WERI-Rb-1 (cell line): ENCODE measurements around the gene CBARP.

Experiments
- DNase-seq: peaks from one replicate; pipeline ENCODE4 v3.0.0-alpha.2; 2020
- H3K27ac ChIP-seq: fragments of 250-450 bp; sonication (Bioruptor Pico); 2 replicates; pipeline ENCODE4 v1.5.1; 2020; ENCODE audit warnings: mild to moderate bottlenecking, moderate library complexity
- H3K27me3 ChIP-seq: fragments of 250-450 bp; sonication (Bioruptor Pico); 2 replicates; pipeline ENCODE4 v1.5.1; 2021; ENCODE audit warnings: mild to moderate bottlenecking, low read depth, moderate library complexity; ENCODE audit not compliant: insufficient read depth, severe bottlenecking
- H3K36me3 ChIP-seq: fragments of 250-450 bp; sonication (Bioruptor Pico); 2 replicates; pipeline ENCODE4 v1.5.1; 2020; ENCODE audit warnings: mild to moderate bottlenecking, moderate library complexity
- H3K4me3 ChIP-seq: 2 replicates; pipeline ENCODE4 v1.5.1; 2011; ENCODE audit warnings: low read depth, mild to moderate bottlenecking, control low read depth, low read length
- H3K9me3 ChIP-seq: fragments of 250-450 bp; sonication (Bioruptor Pico); 2 replicates; pipeline ENCODE4 v1.5.1; 2021; ENCODE audit warnings: mild to moderate bottlenecking, moderate library complexity; ENCODE audit not compliant: severe bottlenecking
- CTCF ChIP-seq: IDR thresholded peaks from 2 replicates; pipeline ENCODE4 v1.5.1; 2011; ENCODE audit warnings: low read depth, mild to moderate bottlenecking, control low read depth, inconsistent platforms, low read length

CBARP gene

GRCh38 chr19:1216756-1217155, 21.0 kb downstream of the CBARP start:
- no peak overlapping the region for H3K27ac ChIP-seq
- no peak for DNase-seq
- no peak overlapping the region for H3K4me3 ChIP-seq
- no peaks in the 10 kb centered on the region for H3K9me3 ChIP-seq
- peaks cover 47% of the 10 kb centered on the region for H3K36me3 ChIP-seq
- no peak for TF ChIP-seq CTCF
- no peaks in the 10 kb centered on the region for H3K27me3 ChIP-seq

GRCh38 chr19:1214862-1215731, 22.7 kb downstream of the CBARP start:
- no peaks in the 10 kb centered on the region for H3K9me3 ChIP-seq
- no peak overlapping the region for H3K4me3 ChIP-seq
- H3K27ac ChIP-seq, result no peak overlapping the region
- peaks cover 47% of the 10 kb centered on the region for H3K36me3 ChIP-seq
- no peaks in the 10 kb centered on the region for H3K27me3 ChIP-seq
- no peak for DNase-seq
- no peak for TF ChIP-seq CTCF

GRCh38 chr19:1214299-1214861, 23.4 kb downstream of the CBARP start:
- no peak overlapping the region for H3K4me3 ChIP-seq
- H3K36me3 ChIP-seq, result peaks cover 53% of the 10 kb centered on the region
- no peak for DNase-seq
- H3K9me3 ChIP-seq, result no peaks in the 10 kb centered on the region
- peak overlapping the region; percentile 40; the same call in 1 of the 2 replicates for H3K27ac ChIP-seq
- H3K27me3 ChIP-seq, result no peaks in the 10 kb centered on the region
- no peak for TF ChIP-seq CTCF

- Histone ChIP-seq H3K27me3 (no peaks in the 10 kb centered on the region), H3K36me3 (peaks cover 59% of the 10 kb centered on the region), H3K9me3 (no peaks in the 10 kb centered on the region), H3K27ac (peak overlapping the region; percentile 40; the same call in 1 of the 2 replicates), H3K4me3 (no peak overlapping the region)
- no peak for DNase-seq
- no peak for TF ChIP-seq CTCF
Measured at GRCh38 chr19:1213391-1214286, 24.2 kb downstream of the CBARP start.

- TF ChIP-seq CTCF, result no peak
- H3K9me3 ChIP-seq, result no peaks in the 10 kb centered on the region
- H3K36me3 ChIP-seq, result peaks cover 68% of the 10 kb centered on the region
- no peak for DNase-seq
- no peak overlapping the region for H3K27ac ChIP-seq
- no peak overlapping the region for H3K4me3 ChIP-seq
- H3K27me3 ChIP-seq, result no peaks in the 10 kb centered on the region
Measured at GRCh38 chr19:1211494-1212234, 26.1 kb downstream of the CBARP start.
